Ascending aorta (tissue), 2 donors: ENCODE measurements around the gene STK10. TPM values are rescaled to one million over a fixed set of nuclear protein-coding genes. Genes with fewer than 3 reads are reported as not detected.

Experiments
- DNase-seq, 2 donors: peaks; one replicate each; pipeline ENCODE4 v3.0.0-alpha.2; 2019; ENCODE audit warnings: low spot score in 2 of 2
- H3K27ac ChIP-seq, 2 donors: fragments of 200-600 bp; sonication (generic); one replicate each; pipeline ENCODE4 v1.5.1; 2016 to 2017; ENCODE audit warnings: mild to moderate bottlenecking in 1 of 2
- H3K27me3 ChIP-seq: fragments of 200-600 bp; sonication (generic); one replicate; pipeline ENCODE4 v1.5.1; 2017
- H3K36me3 ChIP-seq, 2 donors: fragments of 200-600 bp; sonication (generic); one replicate each; pipeline ENCODE4 v1.5.1; 2016
- H3K4me1 ChIP-seq, 2 donors: fragments of 200-600 bp; sonication (generic); one replicate each; pipeline ENCODE4 v1.5.1; 2016 to 2017; ENCODE audit warnings: mild to moderate bottlenecking in 1 of 2
- H3K4me3 ChIP-seq, 2 donors: fragments of 200-600 bp; sonication (generic); one replicate each; pipeline ENCODE4 v1.5.1; 2016 to 2017; ENCODE audit warnings: mild to moderate bottlenecking in 1 of 2
- H3K9me3 ChIP-seq, 2 donors: fragments of 200-600 bp; sonication (generic); one replicate each; pipeline ENCODE4 v1.5.1; 2016
- CTCF ChIP-seq, 3 experiments: fragments of 200-600 bp in 2 of 3; fragments of 450-650 bp in 1 of 3; sonication (generic) in 2 of 3; IDR thresholded peaks; one replicate each; pipeline ENCODE4 v1.5.1; 2016 to 2019; ENCODE audit warnings: antibody characterized with exemption in 3 of 3, mild to moderate bottlenecking in 1 of 3, moderate library complexity in 1 of 3
- intact Hi-C: fragments of 100-400 bp; cut with DNase I; formaldehyde crosslinking; loops from one replicate; pipeline ENCODE4 v1.15.1; 2023
- total RNA-seq: library from RNA; depleted of rRNA; stranded (reverse); fragments of >200 nt; gene quantifications from one replicate; pipeline ENCODE4 v1.1.0, GENCODE V29; 2016

Gene STK10
- total RNA-seq, 1 donor from 2014 or later = 18.4 TPM

GRCh38 chr5:172194985-172195774 lies 7.2 kb upstream of the STK10 start:
- Histone ChIP-seq H3K4me3 (no peak overlapping the region), H3K27ac (no peak overlapping the region), H3K27me3 (no peaks in the 10 kb centered on the region), H3K9me3 (no peaks in the 10 kb centered on the region), H3K4me1 (no peaks in the 10 kb centered on the region), H3K36me3 (no peaks in the 10 kb centered on the region)
- intact Hi-C loops = no loop called here
- no peak for DNase-seq
- TF ChIP-seq CTCF (IDR thresholded peaks at IDR 0.05) = no peak

- intact Hi-C loops = no loop called here
- no peak for TF ChIP-seq CTCF (IDR thresholded peaks at IDR 0.05)
- no peaks in the 10 kb centered on the region for H3K4me1 ChIP-seq
- no peak for DNase-seq
- H3K36me3 ChIP-seq = no peaks in the 10 kb centered on the region
- H3K4me3 ChIP-seq = no peak within 1 kb of the TSS
- no peaks in the 10 kb centered on the region for H3K9me3 ChIP-seq
- H3K27me3 ChIP-seq = no peaks in the 10 kb centered on the region
- no peak within 1 kb of the TSS for H3K27ac ChIP-seq
Measured at GRCh38 chr5:172193872-172194271, 5.8 kb upstream of the STK10 start, which contains the start of gene EFCAB9. Gene EFCAB9, plus strand, starts transcription at chr5:172194172. Its CDS starts 1 bp downstream, at chr5:172194173.

GRCh38 chr5:172189693-172190296 lies 1.8 kb upstream of the STK10 start:
- Histone ChIP-seq H3K27ac (no peak overlapping the region), H3K36me3 (no peaks in the 10 kb centered on the region), H3K27me3 (no peaks in the 10 kb centered on the region), H3K9me3 (no peaks in the 10 kb centered on the region), H3K4me1 (peaks cover 0 to 8% of the 10 kb centered on the region in 2 donors), H3K4me3 (no peak overlapping the region)
- no peak for TF ChIP-seq CTCF (IDR thresholded peaks at IDR 0.05)
- intact Hi-C loops = loop anchor here (5.0 to 10.0 kb wide), 3 partner anchors 265 to 868 kb away; partner anchors contain the start of genes CREBRF, FGF18 and SH3PXD2B
- no peak for DNase-seq

- intact Hi-C loops = loop anchor here (1.0 to 10.0 kb wide), 7 partner anchors 82 to 868 kb away; partner anchors contain the start of genes CREBRF, FBXW11, FGF18 and SH3PXD2B
- Histone ChIP-seq H3K9me3 (no peaks in the 10 kb centered on the region), H3K36me3 (no peaks in the 10 kb centered on the region), H3K27ac (no peak overlapping the region), H3K4me3 (peak overlapping the region; percentile 61 to 80), H3K27me3 (no peaks in the 10 kb centered on the region), H3K4me1 (peaks cover 0 to 8% of the 10 kb centered on the region in 2 donors)
- no peak for TF ChIP-seq CTCF (IDR thresholded peaks at IDR 0.05)
- DNase-seq = peak in 1 of 2 donors; percentile 51
Measured at GRCh38 chr5:172188893-172189692, 1.1 kb upstream of the STK10 start.
